Colonic mucosa (tissue), 4 donors: ENCODE data around the gene PES1. TPM values are rescaled to one million over a fixed set of nuclear protein-coding genes. Genes with fewer than 3 reads are reported as not detected.
"Not testable (repeated sequence)": the region's sequence is repeated elsewhere in the genome, so short reads cannot be mapped to it uniquely, and the experiment has no call there.

Experiments used
- DNase-seq: peaks from one replicate; pipeline ENCODE4 v3.0.0-alpha.2; 2020
- H3K27ac ChIP-seq: fragments of 200-600 bp; one replicate; pipeline ENCODE4 v1.8.0; 2021
- H3K27me3 ChIP-seq: fragments of 200-600 bp; one replicate; pipeline ENCODE4 v1.8.0; 2021
- H3K36me3 ChIP-seq: fragments of 200-600 bp; one replicate; pipeline ENCODE4 v1.8.0; 2021
- H3K4me1 ChIP-seq: fragments of 200-600 bp; one replicate; pipeline ENCODE4 v1.8.0; 2021; ENCODE audit warnings: mild to moderate bottlenecking
- H3K4me3 ChIP-seq: fragments of 200-600 bp; one replicate; pipeline ENCODE4 v1.8.0; 2021
- H3K9ac ChIP-seq, 2 donors: one replicate each; pipeline ENCODE4 v1.7.0; 2013; ENCODE audit warnings: control low read depth in 2 of 2, low read depth in 2 of 2, low read length in 2 of 2
- H3K9me3 ChIP-seq: fragments of 200-600 bp; one replicate; pipeline ENCODE4 v1.8.0; 2021
- CTCF ChIP-seq: fragments of 200-600 bp; IDR thresholded peaks from one replicate; pipeline ENCODE4 v1.8.0; 2022; ENCODE audit warnings: antibody characterized with exemption, mild to moderate bottlenecking
- intact Hi-C: fragments of 100-400 bp; cut with DNase I; formaldehyde crosslinking; loops from one replicate; pipeline ENCODE4 v1.14.1; 2022
- total RNA-seq, 2 donors: library from RNA; stranded (reverse); fragmentation: NEBNext Ultra II Directional in 1 of 2; extraction: Animal tissue kit (Norgen Biotek cat#: 25700) in 1 of 2; gene quantifications; one replicate each; pipeline ENCODE4 v1.2.1, GENCODE V29; 2021
- donor health status: healthy.
- donor health status: DM: no; HTN: no; CAD: no.
- donor health status: DM: no; HTN: no; CAD: no.

The PES1 gene
- total RNA-seq, 2 donors from 2014 or later, result 44.2 to 98.3 TPM

DNA sequence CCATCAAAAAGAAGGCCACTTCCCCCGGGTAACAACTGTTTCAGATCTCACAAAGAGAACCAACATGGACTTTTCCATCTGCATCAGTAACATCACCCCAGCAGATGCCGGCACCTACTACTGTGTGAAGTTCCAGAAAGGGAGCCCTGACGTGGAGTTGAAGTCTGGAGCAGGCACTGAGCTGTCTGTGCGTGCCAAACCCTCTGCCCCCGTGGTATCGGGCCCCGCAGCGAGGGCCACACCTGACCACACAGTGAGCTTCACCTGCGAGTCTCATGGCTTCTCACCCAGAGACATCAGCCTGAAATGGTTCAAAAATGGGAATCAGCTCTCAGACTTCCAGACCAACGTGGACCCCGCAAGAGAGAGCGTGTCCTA is 48.9 kb downstream of the PES1 start:
- intact Hi-C loops, result no loop called here
- Histone ChIP-seq H3K9me3 (no peaks in the 10 kb centered on the region), H3K27ac (no peak overlapping the region), H3K4me1 (no peaks in the 10 kb centered on the region), H3K4me3 (no peak overlapping the region), H3K36me3 (no peaks in the 10 kb centered on the region), H3K27me3 (peaks cover 24% of the 10 kb centered on the region), H3K9ac (no peak overlapping the region)
- no peak for DNase-seq
- TF ChIP-seq CTCF, result no peak

- H3K9ac ChIP-seq, result no peak overlapping the region
These were observed 49.5 kb downstream of the PES1 start for GRCh38 chr22:30541961-30542810.

GRCh38 chr22:30541511-30541910 is 50.2 kb downstream of the PES1 start:
- not testable (repeated sequence) for H3K9ac ChIP-seq

More at GRCh38 chr22:30541961-30542810, 49.5 kb downstream of the PES1 start:
- H3K4me3 ChIP-seq, result peak overlapping the region; percentile 15
- no peak for TF ChIP-seq CTCF
- H3K27ac ChIP-seq, result no peak overlapping the region
- intact Hi-C loops, result no loop called here
- no peaks in the 10 kb centered on the region for H3K4me1 ChIP-seq
- H3K27me3 ChIP-seq, result peaks cover 24% of the 10 kb centered on the region
- no peaks in the 10 kb centered on the region for H3K9me3 ChIP-seq
- DNase-seq, result no peak
- no peaks in the 10 kb centered on the region for H3K36me3 ChIP-seq

GRCh38 chr22:30539368-30539767 is 52.3 kb downstream of the PES1 start:
- H3K27me3 ChIP-seq, result peaks cover 24% of the 10 kb centered on the region
- no peak overlapping the region for H3K4me3 ChIP-seq
- H3K9me3 ChIP-seq, result no peaks in the 10 kb centered on the region
- intact Hi-C loops, result no loop called here
- TF ChIP-seq CTCF, result no peak
- DNase-seq, result no peak
- H3K27ac ChIP-seq, result no peak overlapping the region
- no peak overlapping the region for H3K9ac ChIP-seq
- no peaks in the 10 kb centered on the region for H3K36me3 ChIP-seq
- no peaks in the 10 kb centered on the region for H3K4me1 ChIP-seq

More at GRCh38 chr22:30541511-30541910, 50.2 kb downstream of the PES1 start:
- H3K4me3 ChIP-seq, H3K27ac ChIP-seq, intact Hi-C loops, H3K9me3 ChIP-seq, H3K4me1 ChIP-seq, DNase-seq, H3K36me3 ChIP-seq: not testable (repeated sequence)
- H3K27me3 ChIP-seq, result peaks cover 24% of the 10 kb centered on the region

DNA sequence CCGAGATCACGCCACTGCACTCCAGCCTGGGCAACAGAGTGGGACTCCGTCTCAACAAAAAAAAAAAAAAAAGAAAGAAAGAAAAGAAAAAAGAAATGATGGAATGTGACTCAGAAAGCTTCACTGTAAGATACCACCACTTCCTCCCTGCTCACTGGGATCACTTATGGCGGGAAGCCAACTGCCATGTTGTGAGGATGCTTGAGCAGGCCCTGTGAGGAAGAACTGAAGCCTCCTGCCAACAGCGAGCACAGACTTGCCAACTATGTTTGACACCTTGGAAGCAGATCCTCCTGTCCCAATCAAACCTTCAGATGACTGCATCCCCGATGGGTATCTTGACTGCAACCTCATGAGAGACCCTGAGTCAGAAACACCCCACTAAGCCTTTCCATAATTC is 53.4 kb downstream of the PES1 start:
- Histone ChIP-seq H3K36me3 (no peaks in the 10 kb centered on the region), H3K27ac (no peak overlapping the region), H3K4me3 (no peak overlapping the region), H3K4me1 (no peaks in the 10 kb centered on the region), H3K27me3 (peaks cover 20% of the 10 kb centered on the region), H3K9ac (no peak overlapping the region), H3K9me3 (no peaks in the 10 kb centered on the region)
- intact Hi-C loops, result no loop called here
- DNase-seq, result no peak
- no peak for TF ChIP-seq CTCF

DNA sequence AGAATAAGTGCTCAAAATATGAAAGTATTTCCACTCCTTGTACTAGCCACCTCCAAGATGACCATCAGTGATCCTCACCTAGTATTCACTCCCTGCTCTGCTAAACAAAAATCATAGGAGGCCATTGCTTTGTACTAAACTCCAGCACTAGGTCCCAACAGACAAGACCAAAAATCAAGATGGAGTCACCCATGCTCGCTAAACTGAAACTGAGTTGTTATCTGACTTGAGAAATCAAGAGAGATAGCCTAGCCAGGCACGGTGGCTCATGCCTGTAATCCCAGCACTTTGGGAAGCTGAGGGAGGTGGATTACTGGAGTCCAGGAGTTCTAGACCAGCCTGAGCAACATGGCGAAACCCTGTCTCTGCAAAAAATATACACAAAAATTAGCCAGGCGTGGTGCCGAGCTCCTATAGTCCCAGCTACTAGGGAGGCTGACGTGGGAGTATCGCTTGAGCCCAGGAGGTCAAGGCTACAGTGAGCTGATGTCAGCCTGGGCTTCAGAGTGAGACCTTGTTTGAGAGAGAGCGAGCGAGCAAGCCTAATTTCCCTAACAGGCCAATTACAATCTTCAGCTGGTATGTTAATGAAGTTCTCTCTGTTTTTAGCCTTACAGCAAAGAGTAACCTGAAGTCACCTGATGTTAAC is 54.5 kb downstream of the PES1 start:
- Histone ChIP-seq H3K36me3 (no peaks in the 10 kb centered on the region), H3K27ac (no peak overlapping the region), H3K9me3 (no peaks in the 10 kb centered on the region), H3K4me1 (no peaks in the 10 kb centered on the region), H3K27me3 (peaks cover 9% of the 10 kb centered on the region), H3K4me3 (no peak overlapping the region), H3K9ac (no peak overlapping the region)
- intact Hi-C loops, result no loop called here
- no peak for DNase-seq
- TF ChIP-seq CTCF, result no peak
